PFSK-1 (cell line): ENCODE measurements around the gene H1-8.

Experiments
- POLR2AphosphoS5 ChIP-seq: IDR thresholded peaks from 2 replicates; pipeline ENCODE4 v1.6.1; 2012; ENCODE audit warnings: low read depth, mild to moderate bottlenecking, control low read depth, low read length, moderate library complexity
- TAF1 ChIP-seq: IDR thresholded peaks from 2 replicates; pipeline ENCODE4 v1.6.1; 2012; ENCODE audit warnings: low read length, control low read depth, borderline replicate concordance; ENCODE audit not compliant: insufficient read depth
- TF ChIP-seq, protein P1 (sequence below), 2 experiments: IDR thresholded peaks; 2 replicates each; pipeline versions ENCODE4 v1.6.1 to v1.8.0; 2011 to 2012; ENCODE audit warnings: low read depth in 2 of 2, low read length in 2 of 2, control low read depth in 1 of 2, inconsistent platforms in 1 of 2, mild to moderate bottlenecking in 1 of 2, moderate library complexity in 1 of 2; ENCODE audit not compliant: insufficient read depth in 1 of 2

DNA sequence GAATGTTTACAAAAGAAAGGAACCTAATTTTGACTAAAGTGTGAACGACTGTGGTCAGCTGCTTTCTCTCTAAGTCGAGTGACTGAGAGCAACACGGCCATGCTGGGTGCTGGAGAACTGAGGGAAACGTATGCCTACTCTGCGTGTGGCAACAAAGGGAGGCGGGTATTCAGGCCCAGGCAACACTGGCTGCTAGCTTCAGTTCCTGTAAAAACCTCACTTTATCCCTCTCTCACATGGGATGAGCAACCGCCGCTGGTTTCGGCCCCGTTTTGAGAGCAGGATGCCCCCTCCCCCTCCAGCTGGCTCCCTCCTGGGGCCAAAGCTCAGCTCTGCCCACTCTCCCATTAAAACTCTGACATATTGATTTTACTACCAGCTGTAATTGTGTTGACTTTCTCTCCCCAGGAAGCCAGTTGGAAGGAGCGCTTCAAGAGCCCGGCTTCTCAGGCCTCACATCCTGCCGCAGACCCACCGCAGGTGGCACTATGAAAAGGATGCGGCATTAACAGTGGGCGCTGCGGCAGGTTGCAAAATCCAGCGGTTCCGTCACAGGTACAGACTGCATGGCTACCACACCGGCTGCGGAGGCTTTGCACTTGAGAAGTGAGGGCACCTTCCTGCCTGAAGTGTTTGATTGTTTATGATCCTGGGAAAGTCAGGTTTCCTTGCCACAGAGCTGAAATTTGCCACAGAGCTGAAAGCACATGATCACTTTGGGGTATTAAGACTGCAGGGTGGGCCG is 50.8 kb downstream of the H1-8 start:
- TF ChIP-seq TAF1 (no peak), POLR2AphosphoS5 (no peak)
- TF ChIP-seq, protein P1, sequence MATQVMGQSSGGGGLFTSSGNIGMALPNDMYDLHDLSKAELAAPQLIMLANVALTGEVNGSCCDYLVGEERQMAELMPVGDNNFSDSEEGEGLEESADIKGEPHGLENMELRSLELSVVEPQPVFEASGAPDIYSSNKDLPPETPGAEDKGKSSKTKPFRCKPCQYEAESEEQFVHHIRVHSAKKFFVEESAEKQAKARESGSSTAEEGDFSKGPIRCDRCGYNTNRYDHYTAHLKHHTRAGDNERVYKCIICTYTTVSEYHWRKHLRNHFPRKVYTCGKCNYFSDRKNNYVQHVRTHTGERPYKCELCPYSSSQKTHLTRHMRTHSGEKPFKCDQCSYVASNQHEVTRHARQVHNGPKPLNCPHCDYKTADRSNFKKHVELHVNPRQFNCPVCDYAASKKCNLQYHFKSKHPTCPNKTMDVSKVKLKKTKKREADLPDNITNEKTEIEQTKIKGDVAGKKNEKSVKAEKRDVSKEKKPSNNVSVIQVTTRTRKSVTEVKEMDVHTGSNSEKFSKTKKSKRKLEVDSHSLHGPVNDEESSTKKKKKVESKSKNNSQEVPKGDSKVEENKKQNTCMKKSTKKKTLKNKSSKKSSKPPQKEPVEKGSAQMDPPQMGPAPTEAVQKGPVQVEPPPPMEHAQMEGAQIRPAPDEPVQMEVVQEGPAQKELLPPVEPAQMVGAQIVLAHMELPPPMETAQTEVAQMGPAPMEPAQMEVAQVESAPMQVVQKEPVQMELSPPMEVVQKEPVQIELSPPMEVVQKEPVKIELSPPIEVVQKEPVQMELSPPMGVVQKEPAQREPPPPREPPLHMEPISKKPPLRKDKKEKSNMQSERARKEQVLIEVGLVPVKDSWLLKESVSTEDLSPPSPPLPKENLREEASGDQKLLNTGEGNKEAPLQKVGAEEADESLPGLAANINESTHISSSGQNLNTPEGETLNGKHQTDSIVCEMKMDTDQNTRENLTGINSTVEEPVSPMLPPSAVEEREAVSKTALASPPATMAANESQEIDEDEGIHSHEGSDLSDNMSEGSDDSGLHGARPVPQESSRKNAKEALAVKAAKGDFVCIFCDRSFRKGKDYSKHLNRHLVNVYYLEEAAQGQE (IDR thresholded peaks at IDR 0.05; ENCODE audit: insufficient read depth in 1 of 2, low read depth in 2 of 2, low read length in 2 of 2), result no peak
